ENCODE results near the gene BCL2L13. TPM values are rescaled to one million over a fixed set of nuclear protein-coding genes. Genes with fewer than 3 reads are reported as not detected.

BCL2L13 gene
- polyA plus RNA-seq, 1 donor (not counting 4 experiments of a cell fraction or from before 2014, with no cell fraction given) = 51.0 TPM

- no peak overlapping the region for H3K27ac ChIP-seq (ENCODE audit: control insufficient read depth, insufficient read depth, low read length)
Observed at GRCh38 chr22:17732251-17732854, 93.8 kb downstream of the BCL2L13 start.

GRCh38 chr22:17733466-17733865 lies 94.9 kb downstream of the BCL2L13 start:
- H3K4me3 ChIP-seq (ENCODE audit: control insufficient read depth in 2 of 3, extremely low read depth in 1 of 3, insufficient read depth in 2 of 3, low read depth in 1 of 3, low read length in 3 of 3) = no peak overlapping the region
- H2AFZ ChIP-seq (ENCODE audit: control insufficient read depth, low read length) = no peak overlapping the region
- TF ChIP-seq, protein P1, sequence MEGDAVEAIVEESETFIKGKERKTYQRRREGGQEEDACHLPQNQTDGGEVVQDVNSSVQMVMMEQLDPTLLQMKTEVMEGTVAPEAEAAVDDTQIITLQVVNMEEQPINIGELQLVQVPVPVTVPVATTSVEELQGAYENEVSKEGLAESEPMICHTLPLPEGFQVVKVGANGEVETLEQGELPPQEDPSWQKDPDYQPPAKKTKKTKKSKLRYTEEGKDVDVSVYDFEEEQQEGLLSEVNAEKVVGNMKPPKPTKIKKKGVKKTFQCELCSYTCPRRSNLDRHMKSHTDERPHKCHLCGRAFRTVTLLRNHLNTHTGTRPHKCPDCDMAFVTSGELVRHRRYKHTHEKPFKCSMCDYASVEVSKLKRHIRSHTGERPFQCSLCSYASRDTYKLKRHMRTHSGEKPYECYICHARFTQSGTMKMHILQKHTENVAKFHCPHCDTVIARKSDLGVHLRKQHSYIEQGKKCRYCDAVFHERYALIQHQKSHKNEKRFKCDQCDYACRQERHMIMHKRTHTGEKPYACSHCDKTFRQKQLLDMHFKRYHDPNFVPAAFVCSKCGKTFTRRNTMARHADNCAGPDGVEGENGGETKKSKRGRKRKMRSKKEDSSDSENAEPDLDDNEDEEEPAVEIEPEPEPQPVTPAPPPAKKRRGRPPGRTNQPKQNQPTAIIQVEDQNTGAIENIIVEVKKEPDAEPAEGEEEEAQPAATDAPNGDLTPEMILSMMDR (optimal IDR thresholded peaks at IDR 0.05 in 1 of 3, IDR thresholded peaks at IDR 0.05 in 1 of 3, conservative IDR thresholded peaks at IDR 0.05 in 1 of 3; ENCODE audit: extremely low read depth in 1 of 3, insufficient read depth in 2 of 3, low read length in 3 of 3) = no peak
- TF ChIP-seq EZH2 (IDR thresholded peaks at IDR 0.05; ENCODE audit: low read length) = no peak
- DNase-seq (ENCODE audit: low read depth, low spot score) (no peak), FAIRE-seq (no peak)
- H3K9me3 ChIP-seq (ENCODE audit: control insufficient read depth, low read depth, low read length) = no peaks in the 10 kb centered on the region
- no peaks in the 10 kb centered on the region for H3K9me1 ChIP-seq (ENCODE audit: control insufficient read depth, extremely low read depth, insufficient read depth, low read length)
- H3K4me2 ChIP-seq (ENCODE audit: control insufficient read depth, extremely low read depth, insufficient read depth, low read depth, low read length) = no peak overlapping the region
- no peaks in the 10 kb centered on the region for H3K27me3 ChIP-seq (ENCODE audit: control insufficient read depth, extremely low read depth, insufficient read depth, low read length)
- no peaks in the 10 kb centered on the region for H4K20me1 ChIP-seq (ENCODE audit: control insufficient read depth, extremely low read depth, insufficient read depth, low read length)
- H3K4me1 ChIP-seq (ENCODE audit: control insufficient read depth, extremely low read depth, insufficient read depth, low read length) = no peaks in the 10 kb centered on the region
- no peaks in the 10 kb centered on the region for H3K79me2 ChIP-seq (ENCODE audit: control insufficient read depth, insufficient read depth, low read length)
- H3K9ac ChIP-seq (ENCODE audit: control insufficient read depth, extremely low read depth, insufficient read depth, low read length) = no peak overlapping the region
- peaks cover 16 to 31% of the 10 kb centered on the region in 2 experiments for H3K36me3 ChIP-seq (ENCODE audit: control insufficient read depth in 2 of 2, extremely low read depth in 1 of 2, insufficient read depth in 2 of 2, low read length in 2 of 2)
- dilution Hi-C loops (cut with MboI; ENCODE audit: extremely low pct_ligation_motif_present, low sequenced_read_pairs) = no loop called here
- H3K27ac ChIP-seq (ENCODE audit: control insufficient read depth, insufficient read depth, low read length) = no peak overlapping the region

More at GRCh38 chr22:17732251-17732854, 93.8 kb downstream of the BCL2L13 start:
- Histone ChIP-seq H3K79me2 (ENCODE audit: control insufficient read depth, insufficient read depth, low read length) (no peaks in the 10 kb centered on the region), H3K27me3 (ENCODE audit: control insufficient read depth, extremely low read depth, insufficient read depth, low read length) (no peaks in the 10 kb centered on the region), H3K4me1 (ENCODE audit: control insufficient read depth, extremely low read depth, insufficient read depth, low read length) (no peaks in the 10 kb centered on the region), H3K9me3 (ENCODE audit: control insufficient read depth, low read depth, low read length) (no peaks in the 10 kb centered on the region), H2AFZ (ENCODE audit: control insufficient read depth, low read length) (no peak overlapping the region), H4K20me1 (ENCODE audit: control insufficient read depth, extremely low read depth, insufficient read depth, low read length) (no peaks in the 10 kb centered on the region), H3K9ac (ENCODE audit: control insufficient read depth, extremely low read depth, insufficient read depth, low read length) (no peak overlapping the region), H3K4me3 (ENCODE audit: control insufficient read depth in 2 of 3, extremely low read depth in 1 of 3, insufficient read depth in 2 of 3, low read depth in 1 of 3, low read length in 3 of 3) (no peak overlapping the region), H3K9me1 (ENCODE audit: control insufficient read depth, extremely low read depth, insufficient read depth, low read length) (no peaks in the 10 kb centered on the region), H3K4me2 (ENCODE audit: control insufficient read depth, extremely low read depth, insufficient read depth, low read depth, low read length) (no peak overlapping the region), H3K36me3 (ENCODE audit: control insufficient read depth in 2 of 2, extremely low read depth in 1 of 2, insufficient read depth in 2 of 2, low read length in 2 of 2) (peaks cover 26 to 29% of the 10 kb centered on the region in 2 experiments)
- dilution Hi-C loops (cut with MboI; ENCODE audit: extremely low pct_ligation_motif_present, low sequenced_read_pairs) = no loop called here
- FAIRE-seq (no peak), DNase-seq (ENCODE audit: low read depth, low spot score) (no peak)
- no peak for TF ChIP-seq EZH2 (IDR thresholded peaks at IDR 0.05; ENCODE audit: low read length)
- TF ChIP-seq, protein P1 (optimal IDR thresholded peaks at IDR 0.05 in 1 of 3, IDR thresholded peaks at IDR 0.05 in 1 of 3, conservative IDR thresholded peaks at IDR 0.05 in 1 of 3; ENCODE audit: extremely low read depth in 1 of 3, insufficient read depth in 2 of 3, low read length in 3 of 3) = no peak
